CD4-positive, alpha-beta T cell (primary cell): ENCODE data around the gene NEGR1. TPM values are rescaled to one million over a fixed set of nuclear protein-coding genes. Genes with fewer than 3 reads are reported as not detected.

Source experiments
- ATAC-seq: fragments of 200-7000 bp; cut with Tn5 transposase; one replicate; pipeline ENCODE4 v1.10.0; 2022; ENCODE audit warnings: mild to moderate bottlenecking; ENCODE audit not compliant: poor library complexity
- CTCF ChIA-PET: fragments of 350-600 bp; sonication (Branson Sonifier 250); formaldehyde crosslinking; loops from one replicate; lab custom pipeline; 2021; ENCODE audit warnings: antibody characterized with exemption, inconsistent platforms; lab: Charles Lee
- POLR2A ChIA-PET: fragments of 350-600 bp; sonication (Branson Sonifier 250); formaldehyde crosslinking; loops from one replicate; lab custom pipeline; 2021; ENCODE audit warnings: antibody characterized with exemption, inconsistent platforms; lab: Charles Lee
- DNase-seq, 14 experiments: peaks; one replicate each; pipeline ENCODE4 v3.0.0-alpha.2; 2013 to 2020; ENCODE audit warnings: mixed read lengths in 2 of 14
- H3K27ac ChIP-seq, 2 donors: one replicate each; pipeline versions ENCODE4 v1.5.1 to v1.7.0; 2013; ENCODE audit warnings: low read length in 2 of 2, low read depth in 1 of 2, mild to moderate bottlenecking in 1 of 2
- H3K27me3 ChIP-seq, 2 experiments: 1 replicate in 1 of 2; 2 replicates in 1 of 2; pipeline versions ENCODE4 v1.6.1 to v1.7.0; 2013; ENCODE audit warnings: low read length in 2 of 2, control low read depth in 1 of 2, mild to moderate bottlenecking in 1 of 2, moderate library complexity in 1 of 2; ENCODE audit not compliant: insufficient read depth in 2 of 2, control insufficient read depth in 1 of 2
- H3K36me3 ChIP-seq: one replicate; pipeline ENCODE4 v1.6.1; 2013; ENCODE audit warnings: low read length, control low read depth; ENCODE audit not compliant: insufficient read depth
- H3K4me1 ChIP-seq: one replicate; pipeline ENCODE4 v1.6.1; 2013; ENCODE audit warnings: low read length, control low read depth; ENCODE audit not compliant: insufficient read depth
- H3K4me3 ChIP-seq: one replicate; pipeline ENCODE4 v1.5.1; 2013; ENCODE audit warnings: mild to moderate bottlenecking, low read length, moderate library complexity
- H3K9me3 ChIP-seq, 2 experiments: 1 replicate in 1 of 2; 2 replicates in 1 of 2; pipeline versions ENCODE4 v1.6.1 to v1.7.0; 2013; ENCODE audit warnings: low read length in 2 of 2, mild to moderate bottlenecking in 2 of 2, control low read depth in 1 of 2, moderate library complexity in 1 of 2; ENCODE audit not compliant: control insufficient read depth in 1 of 2, insufficient read depth in 1 of 2
- H3K27ac Mint-ChIP-seq: one replicate; pipeline ENCODE4 v1.8.0; 2020; ENCODE audit warnings: mixed read lengths
- H3K27me3 Mint-ChIP-seq: one replicate; pipeline ENCODE4 v1.8.0; 2021; ENCODE audit warnings: mixed read lengths
- H3K36me3 Mint-ChIP-seq: one replicate; pipeline ENCODE4 v1.8.0; 2021; ENCODE audit warnings: low read depth, mixed read lengths
- H3K4me1 Mint-ChIP-seq: one replicate; pipeline ENCODE4 v1.8.0; 2021; ENCODE audit warnings: low read depth, mixed read lengths
- H3K4me3 Mint-ChIP-seq: one replicate; pipeline ENCODE4 v1.8.0; 2020; ENCODE audit warnings: mild to moderate bottlenecking, mixed read lengths
- H3K9me3 Mint-ChIP-seq: one replicate; pipeline ENCODE4 v1.8.0; 2020; ENCODE audit warnings: mixed read lengths
- intact Hi-C, 2 experiments: fragments of 100-400 bp; cut with DNase I in 1 of 2; cut with micrococcal nuclease in 1 of 2; formaldehyde crosslinking; loops; one replicate each; pipeline versions ENCODE4 v1.15.1 to v1.9.0; 2023 to 2025; cut with DNase I, micrococcal nuclease
- total RNA-seq, 174 experiments: library from RNA in 2 of 174; stranded (reverse) in 2 of 174; gene quantifications; one replicate each; pipeline ENCODE4 v1.2.3 and lab custom pipeline; 2021 to 2026
- TF ChIP-seq, protein P1 (sequence below): fragments of 200-600 bp; IDR thresholded peaks from one replicate; pipeline ENCODE4 v1.8.0; 2022; ENCODE audit warnings: antibody characterized with exemption, mild to moderate bottlenecking

NEGR1 gene
- total RNA-seq, 2 experiments from 2014 or later, result 0.03 TPM

DNA sequence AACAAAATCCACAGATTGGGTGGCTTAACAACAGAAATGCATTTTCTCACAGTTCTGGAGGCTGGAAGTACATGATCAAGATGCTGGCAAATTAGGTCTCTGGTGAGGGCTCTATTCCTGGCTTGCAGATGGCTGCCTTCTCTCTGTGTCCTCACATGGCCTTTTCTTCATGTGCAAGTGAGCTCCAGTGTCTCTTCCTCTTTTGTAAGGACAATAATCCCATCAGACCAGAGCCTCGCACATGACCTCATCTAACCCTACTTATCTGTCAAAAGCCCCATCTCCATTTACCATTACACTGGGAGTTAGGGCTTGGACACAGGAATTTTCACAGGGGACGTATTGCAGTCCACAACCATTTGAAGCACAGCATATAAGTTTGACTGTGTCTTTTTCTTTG, 181.6 kb downstream of the NEGR1 start:
- Histone ChIP-seq H3K36me3 (no peaks in the 10 kb centered on the region), H3K4me1 (no peaks in the 10 kb centered on the region), H3K9me3 (peaks cover 0 to 7% of the 10 kb centered on the region in 2 experiments), H3K27ac (no peak overlapping the region), H3K27me3 (no peaks in the 10 kb centered on the region), H3K4me3 (no peak overlapping the region)
- ChIA-PET POLR2A (no interaction called here), CTCF (no interaction called here)
- Mint-ChIP-seq H3K4me3 (no peak overlapping the region), H3K36me3 (no peaks in the 10 kb centered on the region), H3K27me3 (no peaks in the 10 kb centered on the region), H3K27ac (no peak overlapping the region), H3K9me3 (no peaks in the 10 kb centered on the region), H3K4me1 (no peaks in the 10 kb centered on the region)
- TF ChIP-seq, protein P1, sequence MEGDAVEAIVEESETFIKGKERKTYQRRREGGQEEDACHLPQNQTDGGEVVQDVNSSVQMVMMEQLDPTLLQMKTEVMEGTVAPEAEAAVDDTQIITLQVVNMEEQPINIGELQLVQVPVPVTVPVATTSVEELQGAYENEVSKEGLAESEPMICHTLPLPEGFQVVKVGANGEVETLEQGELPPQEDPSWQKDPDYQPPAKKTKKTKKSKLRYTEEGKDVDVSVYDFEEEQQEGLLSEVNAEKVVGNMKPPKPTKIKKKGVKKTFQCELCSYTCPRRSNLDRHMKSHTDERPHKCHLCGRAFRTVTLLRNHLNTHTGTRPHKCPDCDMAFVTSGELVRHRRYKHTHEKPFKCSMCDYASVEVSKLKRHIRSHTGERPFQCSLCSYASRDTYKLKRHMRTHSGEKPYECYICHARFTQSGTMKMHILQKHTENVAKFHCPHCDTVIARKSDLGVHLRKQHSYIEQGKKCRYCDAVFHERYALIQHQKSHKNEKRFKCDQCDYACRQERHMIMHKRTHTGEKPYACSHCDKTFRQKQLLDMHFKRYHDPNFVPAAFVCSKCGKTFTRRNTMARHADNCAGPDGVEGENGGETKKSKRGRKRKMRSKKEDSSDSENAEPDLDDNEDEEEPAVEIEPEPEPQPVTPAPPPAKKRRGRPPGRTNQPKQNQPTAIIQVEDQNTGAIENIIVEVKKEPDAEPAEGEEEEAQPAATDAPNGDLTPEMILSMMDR, result no peak
- ATAC-seq (no peak), DNase-seq (no peak)
- intact Hi-C loops, result no loop called here

DNA sequence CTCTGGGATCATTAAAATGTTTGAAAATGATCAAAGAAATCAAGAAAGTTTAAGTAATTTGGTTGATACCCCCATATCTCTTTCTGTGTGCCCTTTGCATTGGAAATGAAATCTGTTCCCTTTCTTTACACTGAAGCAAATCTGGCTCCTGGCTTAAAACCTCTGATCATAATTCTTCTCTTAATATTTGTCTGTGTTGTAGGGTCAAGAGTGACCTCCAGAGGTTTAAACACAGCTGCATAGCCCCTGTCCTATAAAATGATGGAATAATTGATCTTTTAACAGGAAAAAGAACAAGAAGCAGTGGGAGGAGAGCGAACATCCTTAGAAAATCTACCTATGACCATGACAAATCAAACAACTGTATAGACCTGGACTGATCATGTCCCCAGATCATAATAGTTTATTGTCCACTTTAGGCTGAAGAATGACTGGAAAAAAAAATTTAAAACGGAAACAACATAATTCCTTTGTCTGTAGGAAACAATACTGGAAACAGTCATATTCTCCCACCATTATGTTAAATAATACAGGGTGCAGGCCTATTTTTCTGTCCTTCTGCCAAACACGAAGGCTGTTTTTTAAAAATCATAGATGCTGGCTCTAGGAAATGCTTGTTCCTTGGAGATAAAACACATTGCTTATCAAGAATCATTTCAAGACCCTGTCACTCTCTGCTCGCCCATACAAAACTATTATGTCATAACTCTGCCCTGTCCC, 184.3 kb downstream of the NEGR1 start:
- Histone ChIP-seq H3K9me3 (peaks cover 0 to 4% of the 10 kb centered on the region in 2 experiments), H3K4me3 (no peak overlapping the region), H3K4me1 (no peaks in the 10 kb centered on the region), H3K27me3 (no peaks in the 10 kb centered on the region), H3K27ac (no peak overlapping the region), H3K36me3 (no peaks in the 10 kb centered on the region)
- TF ChIP-seq, protein P1, result no peak
- Mint-ChIP-seq H3K27me3 (no peaks in the 10 kb centered on the region), H3K36me3 (no peaks in the 10 kb centered on the region), H3K4me1 (no peaks in the 10 kb centered on the region), H3K27ac (no peak overlapping the region), H3K4me3 (no peak overlapping the region), H3K9me3 (no peaks in the 10 kb centered on the region)
- DNase-seq (no peak), ATAC-seq (no peak)
- POLR2A ChIA-PET, result no interaction called here
- CTCF ChIA-PET, result no interaction called here
- intact Hi-C loops, result no loop called here

DNA sequence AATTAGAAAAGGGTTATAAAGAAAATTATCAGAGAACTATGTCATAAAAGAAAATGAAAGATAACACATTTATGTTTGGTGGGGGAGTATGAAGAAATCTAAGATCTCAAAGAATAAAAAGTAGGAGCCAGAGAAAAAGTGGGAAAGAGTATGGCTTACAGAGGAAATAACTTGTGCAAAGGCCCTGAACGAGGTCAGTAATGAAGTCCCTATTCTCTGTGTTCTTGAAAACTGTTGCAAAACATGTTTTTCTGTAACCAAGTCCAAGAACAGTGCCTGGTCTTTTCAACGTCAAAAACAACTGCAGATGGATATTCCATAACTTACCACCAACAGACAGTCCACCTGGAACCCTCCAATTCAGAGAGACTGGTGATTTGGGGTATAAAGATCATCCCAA, 188.1 kb downstream of the NEGR1 start:
- Histone ChIP-seq H3K36me3 (no peaks in the 10 kb centered on the region), H3K4me1 (no peaks in the 10 kb centered on the region), H3K27me3 (no peaks in the 10 kb centered on the region), H3K27ac (no peak overlapping the region), H3K4me3 (no peak overlapping the region), H3K9me3 (peaks cover 0 to 4% of the 10 kb centered on the region in 2 experiments)
- Mint-ChIP-seq H3K4me1 (no peaks in the 10 kb centered on the region), H3K27me3 (no peaks in the 10 kb centered on the region), H3K27ac (no peak overlapping the region), H3K4me3 (no peak overlapping the region), H3K9me3 (no peaks in the 10 kb centered on the region), H3K36me3 (no peaks in the 10 kb centered on the region)
- DNase-seq, result no peak
- ATAC-seq, result no peak
- ChIA-PET POLR2A (no interaction called here), CTCF (no interaction called here)
- TF ChIP-seq, protein P1, result no peak
- intact Hi-C loops, result no loop called here
